ENCODE results near the gene KAZN. TPM values are rescaled to one million over a fixed set of nuclear protein-coding genes. Genes with fewer than 3 reads are reported as not detected.

Gene KAZN
- total RNA-seq, 1 experiment from 2014 or later, result 2.4 TPM

- Mint-ChIP-seq H3K36me3 (ENCODE audit: insufficient read depth, unreplicated experiment) (no peaks in the 10 kb centered on the region), H3K9me3 (ENCODE audit: unreplicated experiment) (no peaks in the 10 kb centered on the region), H3K4me1 (ENCODE audit: low read depth, unreplicated experiment) (no peaks in the 10 kb centered on the region), H3K4me3 (ENCODE audit: unreplicated experiment) (no peak overlapping the region), H3K27me3 (ENCODE audit: insufficient read depth, unreplicated experiment) (peaks cover 9% of the 10 kb centered on the region), H3K27ac (ENCODE audit: unreplicated experiment) (no peak overlapping the region)
- no peaks in the 10 kb centered on the region for H3K27me3 ChIP-seq (replicated peaks; ENCODE audit: control insufficient read depth, insufficient read depth, low read length)
- no peaks in the 10 kb centered on the region for H3K36me3 ChIP-seq (ENCODE audit: control insufficient read depth, insufficient read depth, low read length)
- no peaks in the 10 kb centered on the region for H3K4me1 ChIP-seq
- H3K4me3 ChIP-seq (ENCODE audit: low read depth, low read length), result no peak overlapping the region
- DNase-seq, result no peak
- no peak for TF ChIP-seq CTCF (IDR thresholded peaks at IDR 0.05; ENCODE audit: insufficient read depth in 1 of 2, low read depth in 1 of 2, low read length in 1 of 2, severe bottlenecking in 1 of 2, unreplicated experiment in 1 of 2)
- intact Hi-C loops (cut with micrococcal nuclease; ENCODE audit: unreplicated experiment), result no loop called here
- ChIA-PET POLR2A (no interaction called here), CTCF (no interaction called here)
- BruUV-seq (replicated peaks), result no TSS peak
- H3K9me3 ChIP-seq, result no peaks in the 10 kb centered on the region
These were observed 126.8 kb downstream of the KAZN start for GRCh38 chr1:14725238-14725637.

DNA sequence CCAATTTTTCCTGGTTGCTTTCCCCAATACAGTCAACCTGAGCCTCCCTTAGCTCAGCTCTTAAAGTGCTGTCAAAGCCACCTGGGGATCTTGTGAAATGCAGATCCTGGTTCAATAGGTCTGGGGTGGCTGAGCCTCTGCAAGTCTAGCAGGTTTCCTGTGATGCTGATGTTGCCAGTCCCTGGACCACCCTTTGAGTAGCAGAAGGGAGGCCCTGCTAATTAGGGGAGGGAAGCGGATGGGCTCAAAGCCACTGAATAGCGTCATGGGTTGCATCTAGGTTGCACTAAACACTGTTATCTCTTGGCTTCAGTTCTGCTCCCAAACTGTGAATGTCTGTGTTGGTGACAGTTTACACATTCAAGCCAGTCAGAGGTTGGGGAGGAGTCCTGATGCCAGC, 127.2 kb downstream of the KAZN start:
- no peak overlapping the region for H3K4me3 Mint-ChIP-seq (ENCODE audit: unreplicated experiment)
- CTCF ChIA-PET, result no interaction called here
- BruUV-seq (replicated peaks), result no TSS peak

GRCh38 chr1:14726606-14727005, 128.1 kb downstream of the KAZN start:
- no peaks in the 10 kb centered on the region for H3K36me3 ChIP-seq (ENCODE audit: control insufficient read depth, insufficient read depth, low read length)
- Mint-ChIP-seq H3K27ac (ENCODE audit: unreplicated experiment) (no peak overlapping the region), H3K4me3 (ENCODE audit: unreplicated experiment) (no peak overlapping the region), H3K36me3 (ENCODE audit: insufficient read depth, unreplicated experiment) (no peaks in the 10 kb centered on the region), H3K27me3 (ENCODE audit: insufficient read depth, unreplicated experiment) (peaks cover 9% of the 10 kb centered on the region), H3K4me1 (ENCODE audit: low read depth, unreplicated experiment) (no peaks in the 10 kb centered on the region), H3K9me3 (ENCODE audit: unreplicated experiment) (no peaks in the 10 kb centered on the region)
- intact Hi-C loops (cut with micrococcal nuclease; ENCODE audit: unreplicated experiment), result no loop called here
- H3K4me3 ChIP-seq (ENCODE audit: low read depth, low read length), result no peak overlapping the region
- ChIA-PET CTCF (no interaction called here), POLR2A (no interaction called here)
- BruUV-seq (replicated peaks), result no TSS peak
- H3K27me3 ChIP-seq (replicated peaks; ENCODE audit: control insufficient read depth, insufficient read depth, low read length), result no peaks in the 10 kb centered on the region
- no peaks in the 10 kb centered on the region for H3K4me1 ChIP-seq
- no peaks in the 10 kb centered on the region for H3K9me3 ChIP-seq
- DNase-seq, result no peak
- TF ChIP-seq CTCF (IDR thresholded peaks at IDR 0.05; ENCODE audit: insufficient read depth in 1 of 2, low read depth in 1 of 2, low read length in 1 of 2, severe bottlenecking in 1 of 2, unreplicated experiment in 1 of 2), result no peak

More for the DNA sequence above, 127.2 kb downstream of the KAZN start:
- H3K4me3 ChIP-seq (ENCODE audit: low read depth, low read length), result no peak overlapping the region
- peaks cover 9% of the 10 kb centered on the region for H3K27me3 Mint-ChIP-seq (ENCODE audit: insufficient read depth, unreplicated experiment)
- H3K27me3 ChIP-seq (replicated peaks; ENCODE audit: control insufficient read depth, insufficient read depth, low read length), result no peaks in the 10 kb centered on the region
- H3K9me3 Mint-ChIP-seq (ENCODE audit: unreplicated experiment), result no peaks in the 10 kb centered on the region
- POLR2A ChIA-PET, result no interaction called here
- DNase-seq, result no peak
- no peaks in the 10 kb centered on the region for H3K36me3 ChIP-seq (ENCODE audit: control insufficient read depth, insufficient read depth, low read length)
- H3K4me1 ChIP-seq, result no peaks in the 10 kb centered on the region
- no peaks in the 10 kb centered on the region for H3K9me3 ChIP-seq
- TF ChIP-seq CTCF (IDR thresholded peaks at IDR 0.05; ENCODE audit: insufficient read depth in 1 of 2, low read depth in 1 of 2, low read length in 1 of 2, severe bottlenecking in 1 of 2, unreplicated experiment in 1 of 2), result no peak
- H3K27ac Mint-ChIP-seq (ENCODE audit: unreplicated experiment), result no peak overlapping the region
- no peaks in the 10 kb centered on the region for H3K36me3 Mint-ChIP-seq (ENCODE audit: insufficient read depth, unreplicated experiment)
- intact Hi-C loops (cut with micrococcal nuclease; ENCODE audit: unreplicated experiment), result no loop called here
- H3K4me1 Mint-ChIP-seq (ENCODE audit: low read depth, unreplicated experiment), result no peaks in the 10 kb centered on the region

All from Caco-2 (cell line).